Panc1 (cell line): ENCODE data around the gene SSBP2. TPM values are rescaled to one million over a fixed set of nuclear protein-coding genes. Genes with fewer than 3 reads are reported as not detected.

Experiments used
- ATAC-seq: fragments of 200-7000 bp; cut with Tn5 transposase; 2 replicates; pipeline ENCODE4 v1.9.1; 2020; ENCODE audit warnings: mild to moderate bottlenecking, moderate library complexity
- BruUV-seq: library from RNA; stranded (reverse); fragments of 400-500 nt; replicated peaks from 2 replicates; lab custom pipeline; 2021; lab: Mats Ljungman, UMichigan
- CTCF ChIA-PET: fragments of 300-600 bp; sonication (Branson Sonifier 250); formaldehyde crosslinking; loops from one replicate; lab custom pipeline; 2022; ENCODE audit warnings: antibody characterized with exemption; lab: Charles Lee
- POLR2A ChIA-PET: fragments of 300-600 bp; sonication (Branson Sonifier 250); formaldehyde crosslinking; loops from one replicate; lab custom pipeline; 2022; ENCODE audit warnings: antibody characterized with exemption; lab: Charles Lee
- DNase-seq: peaks from one replicate; pipeline ENCODE4 v3.0.0-alpha.2; 2010; ENCODE audit warnings: low read depth, low spot score
- H3K27ac ChIP-seq: 2 replicates; pipeline ENCODE4 v1.5.1; 2011; ENCODE audit warnings: mild to moderate bottlenecking, low read length, inconsistent platforms
- H3K27me3 ChIP-seq: fragments of 200-500 bp; sonication (Bioruptor generic); 2 replicates; pipeline ENCODE4 v1.6.0; 2014; ENCODE audit warnings: low read length, inconsistent platforms; ENCODE audit not compliant: control insufficient read depth, insufficient read depth
- H3K36me3 ChIP-seq: fragments of 200-500 bp; sonication (Bioruptor generic); 2 replicates; pipeline ENCODE4 v1.5.1; 2014; ENCODE audit warnings: inconsistent platforms, mild to moderate bottlenecking, low read length, moderate library complexity; ENCODE audit not compliant: control insufficient read depth, insufficient read depth
- H3K4me1 ChIP-seq: 2 replicates; pipeline ENCODE4 v1.5.1; 2011; ENCODE audit warnings: inconsistent platforms, mild to moderate bottlenecking, low read length, moderate library complexity; ENCODE audit not compliant: control insufficient read depth, insufficient read depth
- H3K4me3 ChIP-seq, 2 experiments: 2 replicates each; pipeline ENCODE4 v1.5.1; 2011 to 2012; ENCODE audit warnings: low read depth in 2 of 2, low read length in 2 of 2, mild to moderate bottlenecking in 2 of 2, inconsistent platforms in 1 of 2, moderate library complexity in 1 of 2
- H3K9me3 ChIP-seq: fragments of 200-500 bp; sonication (Bioruptor generic); 2 replicates; pipeline ENCODE4 v1.5.1; 2014; ENCODE audit warnings: low read depth, mild to moderate bottlenecking, inconsistent platforms, low read length, moderate library complexity; ENCODE audit not compliant: control insufficient read depth, insufficient read depth
- CTCF ChIP-seq: fragments of 450-650 bp; IDR thresholded peaks from 2 replicates; pipeline ENCODE4 v1.5.1; 2017; ENCODE audit warnings: mild to moderate bottlenecking
- POLR2AphosphoS5 ChIP-seq: IDR thresholded peaks from 2 replicates; pipeline ENCODE4 v1.6.1; 2012; ENCODE audit warnings: mild to moderate bottlenecking, low read depth, low read length, moderate library complexity
- REST ChIP-seq, 2 experiments: IDR thresholded peaks; 2 replicates each; pipeline ENCODE4 v1.6.1; 2011 to 2012; ENCODE audit warnings: low read depth in 2 of 2, control low read depth in 1 of 2, low read length in 1 of 2, mild to moderate bottlenecking in 1 of 2, moderate library complexity in 1 of 2; ENCODE audit not compliant: insufficient read depth in 1 of 2
- SIN3A ChIP-seq: IDR thresholded peaks from 2 replicates; pipeline ENCODE4 v1.6.1; 2012; ENCODE audit warnings: low read depth, mild to moderate bottlenecking, low read length, moderate library complexity, borderline replicate concordance; ENCODE audit not compliant: insufficient read depth
- TCF7L2 ChIP-seq: IDR thresholded peaks from 2 replicates; pipeline ENCODE4 v1.6.1; 2011; ENCODE audit warnings: mild to moderate bottlenecking, low read depth, low read length, inconsistent platforms
- in situ Hi-C: cut with HindIII; loops from 2 replicates; pipeline ENCODE4 v1.10.0; 2016; ENCODE audit warnings: low sequenced_read_pairs, low pct_unique_long_range_greater_than_20kb
- intact Hi-C: fragments of 100-400 bp; cut with micrococcal nuclease; formaldehyde crosslinking; loops from one replicate; pipeline ENCODE4 v1.10.0; 2022; ENCODE audit not compliant: unreplicated experiment
- total RNA-seq: library from RNA; stranded (reverse); gene quantifications from one replicate; pipeline ENCODE4 v1.2.1, GENCODE V29; 2021; ENCODE audit not compliant: unreplicated experiment

SSBP2 gene
- total RNA-seq, 1 experiment from 2014 or later, result 16.3 TPM

GRCh38 chr5:81522571-81522970, 228.3 kb downstream of the SSBP2 start:
- Histone ChIP-seq H3K27me3 (no peaks in the 10 kb centered on the region), H3K4me3 (no peak overlapping the region), H3K36me3 (no peaks in the 10 kb centered on the region), H3K27ac (no peak overlapping the region), H3K9me3 (no peaks in the 10 kb centered on the region), H3K4me1 (no peaks in the 10 kb centered on the region)
- BruUV-seq, result no TSS peak
- no peak for TF ChIP-seq POLR2AphosphoS5
- TF ChIP-seq CTCF, result no peak
- no peak for TF ChIP-seq SIN3A
- TF ChIP-seq TCF7L2, result no peak
- TF ChIP-seq REST (IDR thresholded peaks at IDR 0.05; ENCODE audit: insufficient read depth in 1 of 2, low read depth in 2 of 2, low read length in 1 of 2), result no peak
- intact Hi-C loops, result no loop called here
- DNase-seq, result no peak
- ChIA-PET POLR2A (no interaction called here), CTCF (no interaction called here)
- in situ Hi-C loops, result no loop called here
- ATAC-seq, result no peak

- Histone ChIP-seq H3K36me3 (no peaks in the 10 kb centered on the region), H3K4me3 (no peak overlapping the region), H3K4me1 (no peaks in the 10 kb centered on the region), H3K27ac (no peak overlapping the region), H3K9me3 (no peaks in the 10 kb centered on the region), H3K27me3 (no peaks in the 10 kb centered on the region)
- ChIA-PET POLR2A (no interaction called here), CTCF (no interaction called here)
- intact Hi-C loops, result no loop called here
- DNase-seq, result no peak
- no TSS peak for BruUV-seq
- in situ Hi-C loops, result no loop called here
- ATAC-seq, result no peak
- TF ChIP-seq REST (IDR thresholded peaks at IDR 0.05; ENCODE audit: insufficient read depth in 1 of 2, low read depth in 2 of 2, low read length in 1 of 2) (no peak), CTCF (no peak)
These were observed 230.1 kb downstream of the SSBP2 start for GRCh38 chr5:81520769-81521168.
